ENCODE results near the gene STXBP6.
A peak's percentile ranks its signal among the peaks of the same experiment; 100 is the strongest.

STXBP6 gene

DNA sequence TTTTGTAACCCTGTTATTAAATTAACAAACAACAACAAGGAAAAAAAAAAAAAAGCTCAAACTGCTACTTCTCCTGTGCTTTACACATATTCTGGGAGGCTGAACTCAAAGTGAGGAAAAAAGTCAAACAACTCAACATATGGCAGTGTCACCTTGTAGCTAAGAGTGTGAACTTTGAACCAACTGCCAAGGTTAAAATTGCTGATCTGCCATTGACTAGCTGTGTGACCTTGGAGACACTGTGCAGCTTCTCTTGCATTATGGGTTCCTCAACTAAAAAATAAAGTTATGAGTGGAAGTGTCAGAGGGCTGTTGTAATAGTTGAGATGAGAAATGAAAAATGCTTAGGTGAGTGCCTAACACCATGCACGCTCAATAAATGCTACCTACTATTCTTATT, 34.2 kb downstream of the STXBP6 start:
- no peak for DNase-seq (ENCODE audit: low read depth)

DNA sequence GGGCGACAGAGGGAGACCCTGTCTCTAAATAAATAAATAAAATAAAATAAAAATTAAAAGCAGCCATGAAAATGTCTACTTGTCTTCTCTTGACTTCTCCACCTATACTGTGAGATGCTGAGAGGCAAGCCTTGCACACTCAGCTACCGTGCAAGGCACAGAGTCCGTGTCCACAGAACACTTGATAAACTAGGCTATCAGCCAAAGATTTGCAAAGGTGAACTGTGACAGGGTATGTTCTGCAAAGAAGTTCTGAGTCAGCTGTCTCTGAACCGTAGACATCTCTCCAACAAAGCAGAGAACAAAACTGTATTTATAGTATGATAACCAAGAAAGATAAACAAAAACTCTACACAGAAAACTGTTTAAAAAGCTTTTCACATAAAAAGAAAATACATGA, 35.5 kb downstream of the STXBP6 start:
- DNase-seq (ENCODE audit: low read depth) = no peak

DNA sequence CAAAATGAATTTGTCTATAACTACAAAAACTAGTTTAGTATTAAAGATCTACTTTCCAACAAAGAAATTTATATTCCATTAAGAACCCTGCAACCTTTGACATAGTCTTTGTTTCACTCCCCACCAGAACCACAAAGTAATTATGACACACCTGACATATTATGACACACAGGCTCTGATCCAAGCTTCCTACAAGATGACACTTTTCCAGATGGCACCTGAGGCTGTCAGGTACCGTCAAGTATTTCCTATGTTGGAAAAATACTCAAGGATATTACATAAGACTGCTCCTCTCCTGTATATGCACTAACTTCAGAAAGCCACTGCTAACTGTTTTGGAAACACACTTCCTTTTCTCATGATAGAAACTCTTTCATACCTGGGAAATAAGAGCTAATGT, 38.9 kb downstream of the STXBP6 start:
- no peak for DNase-seq (ENCODE audit: low read depth)

GRCh38 chr14:25010471-25010870, 39.5 kb downstream of the STXBP6 start:
- DNase-seq (ENCODE audit: low read depth) = no peak

DNA sequence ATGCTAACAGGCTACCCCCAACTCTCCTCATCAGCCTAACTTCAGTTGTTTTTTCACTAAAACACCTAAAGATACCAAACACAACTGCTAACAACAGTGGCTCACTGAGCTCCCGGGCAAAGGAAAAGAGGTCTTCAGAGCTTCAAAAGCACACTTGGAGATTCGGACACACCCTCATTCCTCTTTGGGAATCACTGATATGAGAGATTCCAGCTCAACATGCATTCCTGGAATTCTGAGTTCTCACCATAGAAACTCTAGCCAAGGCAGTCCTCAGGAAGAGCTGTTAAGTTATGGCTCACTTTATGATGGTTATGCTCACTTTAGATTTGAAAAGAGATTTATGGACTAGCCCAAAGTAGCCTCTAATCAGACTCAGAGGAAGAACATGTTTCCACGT, 40.1 kb downstream of the STXBP6 start:
- DNase-seq (ENCODE audit: low read depth) = no peak

GRCh38 chr14:25007832-25008231, 42.1 kb downstream of the STXBP6 start:
- no peak for DNase-seq (ENCODE audit: low read depth)

DNA sequence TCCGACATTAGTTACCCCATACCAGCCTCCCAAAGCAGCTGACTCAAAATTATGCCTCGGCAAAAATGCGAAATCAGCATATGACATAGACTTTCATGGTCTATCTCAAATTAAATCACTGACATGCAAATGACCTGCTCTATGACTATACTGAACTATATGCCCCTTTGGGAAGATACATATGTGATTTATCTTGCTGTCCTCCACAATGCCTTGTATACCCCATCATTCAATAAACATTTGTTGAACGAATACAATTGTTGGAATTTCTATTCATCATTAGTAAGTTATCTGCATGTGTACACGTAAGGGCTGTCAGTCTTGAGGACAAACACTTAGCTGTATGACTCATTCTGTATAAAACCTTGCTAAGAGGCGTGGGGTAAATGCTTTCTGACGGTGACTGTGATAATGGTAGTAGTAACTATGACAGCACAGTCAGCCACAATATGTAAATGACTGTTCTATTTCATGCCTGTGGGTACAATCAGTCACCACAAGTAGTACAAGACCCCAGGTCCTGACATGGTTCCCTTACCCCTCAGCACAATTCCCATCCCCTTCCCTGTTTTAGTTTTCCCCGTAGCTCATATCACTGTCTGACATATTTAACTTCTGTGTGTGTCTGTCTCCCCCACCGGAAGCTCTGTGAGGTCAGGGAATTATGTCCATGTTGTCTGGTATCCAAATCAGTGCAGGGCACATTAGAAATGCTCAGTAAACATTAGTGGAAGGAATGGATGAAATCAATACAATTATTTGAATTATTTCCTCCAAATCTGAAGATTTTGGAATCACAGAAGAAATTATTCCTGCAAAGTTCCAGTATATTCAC, 42.8 kb downstream of the STXBP6 start:
- DNase-seq (ENCODE audit: low read depth) = peak; percentile 89

DNA sequence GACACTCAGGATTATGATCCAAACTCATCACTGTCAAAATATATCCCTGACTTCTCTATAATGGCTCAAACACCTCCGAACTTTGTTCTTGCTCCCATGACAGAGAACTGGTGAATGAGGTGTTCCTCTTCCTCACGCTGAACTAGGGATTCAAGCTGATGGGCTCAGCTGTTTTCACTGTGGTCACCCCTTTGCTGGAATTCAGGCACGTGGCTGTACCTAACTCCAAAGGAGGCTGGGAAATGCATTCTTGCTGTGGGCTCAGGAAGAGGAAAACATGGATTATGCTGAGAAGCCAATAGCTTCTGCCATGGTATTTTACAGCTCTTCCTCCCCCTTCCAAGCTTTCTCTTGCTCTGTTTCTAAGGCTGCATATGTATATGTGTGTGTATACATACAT, 43.9 kb downstream of the STXBP6 start:
- DNase-seq (ENCODE audit: low read depth) = no peak

DNA sequence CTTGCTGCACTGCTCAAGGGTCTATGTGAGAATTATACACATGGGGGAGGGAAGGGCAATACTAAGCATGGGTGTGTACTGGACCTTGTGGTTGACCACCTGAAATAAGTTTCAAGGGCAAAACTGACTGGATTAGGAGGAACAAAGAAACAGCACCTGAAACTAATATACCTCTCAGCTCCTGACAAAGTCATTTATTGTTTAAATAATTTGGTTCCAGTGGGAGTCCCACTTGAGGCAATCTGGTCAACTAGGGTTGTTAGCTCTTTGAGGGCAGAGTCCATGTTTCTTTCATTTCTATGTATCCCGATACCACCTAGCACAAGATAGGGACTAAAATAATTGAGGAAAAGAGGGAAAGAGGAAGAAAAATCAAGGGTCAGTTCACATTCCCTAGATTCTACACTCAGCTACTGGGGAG, 45.5 kb downstream of the STXBP6 start:
- DNase-seq (ENCODE audit: low read depth) = no peak

DNA sequence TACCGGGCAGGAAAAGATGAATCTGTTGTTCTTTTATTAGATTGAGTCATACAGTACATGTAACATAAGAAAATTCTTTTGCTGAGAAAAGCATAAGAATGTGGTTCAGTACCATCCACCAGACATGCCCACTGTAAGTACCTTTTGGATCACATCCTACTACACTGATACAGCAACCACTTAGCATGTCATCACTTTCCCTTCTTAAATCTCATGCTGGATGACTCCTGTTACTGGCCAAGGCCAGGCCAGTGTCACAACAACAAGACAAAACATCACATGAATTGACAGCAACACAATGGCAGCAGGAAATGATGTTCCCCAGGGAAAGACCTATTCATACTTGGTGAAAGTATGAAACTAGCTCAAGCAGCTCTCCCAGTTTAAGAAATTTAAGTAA, 46.4 kb downstream of the STXBP6 start:
- no peak for DNase-seq (ENCODE audit: low read depth)

DNA sequence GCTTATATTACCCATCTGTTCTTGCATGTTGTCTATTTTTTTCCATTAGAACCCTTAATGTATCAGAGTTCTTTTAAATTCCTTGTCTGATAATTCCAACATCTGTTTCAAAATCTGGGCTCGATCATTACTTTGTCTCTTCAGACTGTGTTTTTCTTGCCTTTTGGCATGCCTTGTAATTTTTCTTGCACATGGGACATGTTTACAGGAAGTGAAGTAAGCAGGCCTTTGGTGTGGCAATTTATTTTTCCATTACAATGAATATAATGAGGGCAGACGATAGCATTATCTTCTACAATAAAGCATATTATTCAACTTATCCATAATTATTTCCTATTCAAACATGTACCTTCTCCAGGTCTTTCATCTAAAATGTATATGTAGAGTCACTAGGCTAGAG, 48.3 kb downstream of the STXBP6 start:
- DNase-seq (ENCODE audit: low read depth) = no peak

DNA sequence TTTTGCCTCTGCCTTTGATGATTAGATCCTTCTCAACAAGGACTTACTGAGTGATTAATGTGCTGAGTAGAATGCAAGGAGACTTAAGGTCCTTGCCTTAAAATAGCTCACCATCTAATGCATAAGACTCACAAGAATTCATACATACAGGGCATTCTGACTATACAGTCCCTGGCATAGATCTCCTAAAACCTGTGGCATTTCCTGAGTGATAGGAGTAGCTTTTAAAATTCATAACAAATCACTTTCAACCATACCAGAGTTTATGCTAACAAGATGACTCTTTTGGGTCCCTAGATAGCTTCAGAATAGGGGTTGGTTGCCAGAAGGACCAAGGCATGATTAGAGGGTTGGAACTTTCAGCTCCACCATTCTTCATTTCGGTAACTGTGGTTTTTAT, 48.8 kb downstream of the STXBP6 start:
- DNase-seq (ENCODE audit: low read depth) = no peak

- DNase-seq (ENCODE audit: low read depth) = no peak
These were observed 50.8 kb downstream of the STXBP6 start for GRCh38 chr14:24999157-24999556.

GRCh38 chr14:24996930-24997725, 52.8 kb downstream of the STXBP6 start:
- no peak for DNase-seq (ENCODE audit: low read depth)

DNA sequence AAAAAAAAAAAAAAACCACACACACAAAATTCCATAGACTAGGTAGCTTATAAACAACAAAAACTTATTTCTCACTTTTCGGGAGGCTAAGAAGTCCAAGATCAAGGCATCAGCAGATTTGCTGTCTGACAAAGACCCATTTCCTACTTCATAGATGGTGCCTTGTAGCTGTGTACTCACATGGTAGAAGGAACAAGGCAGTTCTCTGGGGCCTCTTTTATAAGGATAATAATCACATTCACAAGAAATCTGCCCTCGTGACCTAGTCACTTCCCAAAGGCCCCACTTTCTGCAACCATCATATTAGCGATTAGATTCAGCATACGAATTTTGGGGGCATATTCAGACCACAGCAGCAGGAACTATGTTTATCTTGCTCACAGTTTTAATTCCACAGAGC, 54.9 kb downstream of the STXBP6 start:
- no peak for DNase-seq (ENCODE audit: low read depth)

GRCh38 chr14:24993631-24994030, 56.3 kb downstream of the STXBP6 start:
- DNase-seq (ENCODE audit: low read depth) = no peak

DNA sequence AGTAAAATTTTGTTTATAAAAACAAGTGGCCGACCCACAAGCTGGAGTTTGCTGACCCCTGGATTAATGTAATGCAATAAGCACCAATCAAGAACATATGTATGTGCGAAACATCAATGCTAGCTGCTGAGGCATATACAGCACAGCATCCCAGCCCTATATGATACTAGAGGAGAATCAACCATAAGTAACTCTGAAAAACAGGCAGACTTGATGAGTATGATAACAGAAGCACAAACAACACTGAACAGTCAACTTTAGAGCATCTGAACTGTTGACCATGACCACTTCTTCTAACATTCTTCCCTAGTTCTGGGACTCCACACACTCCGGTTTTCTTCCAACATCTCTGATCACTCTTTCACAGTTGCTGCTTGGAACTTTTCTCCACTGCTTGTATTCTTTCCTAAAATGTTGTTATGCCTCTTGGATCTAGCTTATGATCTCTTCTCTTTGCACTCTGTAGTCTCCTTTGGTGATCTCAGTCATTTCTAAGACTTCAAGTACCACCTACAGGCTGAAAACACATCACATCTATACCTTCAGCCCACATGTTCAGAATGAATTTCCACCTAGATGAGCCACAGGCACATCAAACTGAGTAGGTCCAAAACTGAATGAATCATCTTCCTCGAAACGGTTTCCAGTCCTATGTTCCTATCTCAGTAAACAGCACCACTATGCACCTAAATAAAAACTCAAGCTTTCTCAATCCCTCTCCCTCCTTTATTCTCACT, 57.2 kb downstream of the STXBP6 start:
- DNase-seq (ENCODE audit: low read depth) = no peak

GRCh38 chr14:24991821-24992220, 58.1 kb downstream of the STXBP6 start:
- no peak for DNase-seq (ENCODE audit: low read depth)

- no peak for DNase-seq (ENCODE audit: low read depth)
These were observed 58.7 kb downstream of the STXBP6 start for GRCh38 chr14:24991288-24991687.

DNA sequence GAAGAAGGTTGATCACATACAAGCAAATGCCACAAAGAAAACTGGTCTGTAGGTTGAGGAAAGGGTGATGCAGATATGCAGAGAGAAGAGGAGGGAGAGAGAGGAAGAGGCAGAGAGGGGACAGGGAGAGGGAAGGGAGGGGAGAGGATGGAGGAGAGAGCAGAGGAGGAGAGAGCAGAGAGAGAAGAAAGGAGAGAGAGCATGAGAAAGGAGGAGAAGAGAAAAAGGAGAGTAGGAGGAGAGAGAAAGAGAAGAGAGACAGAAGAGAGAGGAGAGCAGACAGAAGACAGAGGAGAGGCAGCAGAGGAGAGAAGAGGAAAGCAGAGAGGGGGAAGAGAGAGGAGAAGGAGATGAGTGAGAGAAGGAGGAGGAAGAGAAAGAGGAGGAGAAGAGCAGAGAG, 59.2 kb downstream of the STXBP6 start:
- no peak for DNase-seq (ENCODE audit: low read depth)

DNA sequence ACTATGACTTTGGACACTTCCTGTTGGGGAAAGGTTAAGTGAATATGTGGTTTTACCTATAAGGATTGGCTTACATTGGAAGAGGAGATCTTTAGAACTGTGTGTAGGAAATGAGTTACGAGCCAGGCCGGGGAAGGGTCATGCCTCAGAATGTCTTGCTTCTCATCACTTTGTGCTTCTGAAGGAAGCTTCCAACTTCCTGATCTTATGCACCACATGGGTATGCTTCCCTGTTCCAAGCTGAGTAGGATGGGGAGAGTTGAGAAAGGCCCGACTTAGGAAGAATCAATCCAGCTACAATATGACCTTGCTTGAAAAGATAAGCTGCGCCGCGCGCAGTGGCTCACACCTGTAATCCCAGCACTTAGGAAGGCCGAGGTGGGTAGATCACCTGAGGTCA, 59.9 kb downstream of the STXBP6 start:
- DNase-seq (ENCODE audit: low read depth) = no peak

- no peak for DNase-seq (ENCODE audit: low read depth)
These were observed 61.2 kb downstream of the STXBP6 start for GRCh38 chr14:24988760-24989159.

Data from non-pigmented ciliary epithelial cell (primary cell).